ENCODE data around the gene SDK1. TPM values are rescaled to one million over a fixed set of nuclear protein-coding genes. Genes with fewer than 3 reads are reported as not detected.

The SDK1 gene
- total and polyA plus RNA-seq, 2 of the 8 experiments (the other 6 are each of a cell fraction or from before 2014, with no cell fraction given): 3.3 to 7.2 TPM

DNA sequence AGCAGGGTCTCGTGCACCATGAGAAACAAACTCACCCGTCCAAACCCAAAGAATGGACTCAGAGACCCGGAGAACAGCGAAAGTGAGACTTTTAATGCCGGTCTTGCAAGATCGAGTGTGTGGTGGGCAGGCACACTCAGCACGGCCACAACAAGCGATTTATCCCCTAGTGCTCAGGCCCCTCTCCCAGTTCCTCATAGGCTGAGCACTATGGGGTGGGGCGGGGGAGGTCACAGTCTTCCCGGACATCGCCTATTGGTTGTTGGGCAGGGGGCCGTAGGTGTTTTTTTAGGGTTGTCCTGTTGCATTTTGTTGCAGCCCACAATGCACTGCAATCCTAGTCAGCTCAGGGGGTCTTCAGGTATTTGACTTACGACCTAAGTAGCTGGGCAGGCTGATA is 772.7 kb downstream of the SDK1 start:
- TF ChIP-seq, protein P1, sequence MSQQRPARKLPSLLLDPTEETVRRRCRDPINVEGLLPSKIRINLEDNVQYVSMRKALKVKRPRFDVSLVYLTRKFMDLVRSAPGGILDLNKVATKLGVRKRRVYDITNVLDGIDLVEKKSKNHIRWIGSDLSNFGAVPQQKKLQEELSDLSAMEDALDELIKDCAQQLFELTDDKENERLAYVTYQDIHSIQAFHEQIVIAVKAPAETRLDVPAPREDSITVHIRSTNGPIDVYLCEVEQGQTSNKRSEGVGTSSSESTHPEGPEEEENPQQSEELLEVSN (IDR thresholded peaks at IDR 0.05): no peak
- no peak for TF ChIP-seq RBBP5 (IDR thresholded peaks at IDR 0.05; ENCODE audit: borderline replicate concordance, low read depth, low read length)
- TF ChIP-seq JUN (IDR thresholded peaks at IDR 0.05; ENCODE audit: low read depth, low read length): no peak
- TF ChIP-seq SIN3A (conservative IDR thresholded peaks at IDR 0.05 in 1 of 2, IDR thresholded peaks at IDR 0.05 in 1 of 2; ENCODE audit: low read depth in 1 of 2, low read length in 2 of 2): no peak
- no peak for TF ChIP-seq KDM1A (IDR thresholded peaks at IDR 0.05; ENCODE audit: borderline replicate concordance, low read length)
- TF ChIP-seq BRCA1 (IDR thresholded peaks at IDR 0.05; ENCODE audit: low read depth, low read length): no peak
- TF ChIP-seq NANOG (IDR thresholded peaks at IDR 0.05; ENCODE audit: insufficient read depth, low read depth, low read length, poor library complexity, severe bottlenecking): no peak
- no peak for TF ChIP-seq CHD1 (IDR thresholded peaks at IDR 0.05; ENCODE audit: low read depth, low read length)
- no peak for TF ChIP-seq SRF (IDR thresholded peaks at IDR 0.05; ENCODE audit: low read depth, low read length)
- TF ChIP-seq SIX5 (IDR thresholded peaks at IDR 0.05; ENCODE audit: low read depth, low read length): no peak
- TF ChIP-seq BCL11A (IDR thresholded peaks at IDR 0.05; ENCODE audit: low read depth in 2 of 2, low read length in 2 of 2): no peak
- no peak for TF ChIP-seq ASH2L (IDR thresholded peaks at IDR 0.05; ENCODE audit: low read length)
- TF ChIP-seq RXRA (IDR thresholded peaks at IDR 0.05; ENCODE audit: insufficient read depth, low read depth, low read length): no peak
- no peak for TF ChIP-seq CBX5 (IDR thresholded peaks at IDR 0.05; ENCODE audit: low read depth, low read length)
- no peak overlapping the region for H2BK5ac ChIP-seq (ENCODE audit: low read depth, low read length)
- ChIA-PET CTCF (ENCODE audit: partially characterized antibody) (interaction anchor here (1.2 kb wide), 1 partner anchor 30 kb away, joined by 3 read pairs; no protein-coding TSS in a partner anchor), POLR2A (ENCODE audit: partially characterized antibody) (no interaction called here)
- H3K36me3 ChIP-seq (ENCODE audit: control insufficient read depth in 2 of 4, insufficient read depth in 4 of 4, low read length in 3 of 4): no peaks in the 10 kb centered on the region
- H3K27ac ChIP-seq (ENCODE audit: low read depth, low read length): no peak overlapping the region
- H3K27me3 ChIP-seq (replicated peaks in 1 of 4; ENCODE audit: control insufficient read depth in 3 of 4, extremely low read depth in 1 of 4, insufficient read depth in 3 of 4, low read length in 3 of 4): no peaks in the 10 kb centered on the region
- H4K8ac ChIP-seq (ENCODE audit: extremely low read depth, insufficient read depth, low read length): no peak overlapping the region
- no peak overlapping the region for H2BK20ac ChIP-seq (ENCODE audit: low read length)
- H3K4ac ChIP-seq (replicated peaks; ENCODE audit: insufficient read length, low read depth, low read length): no peak overlapping the region
- WGBS, 2 experiments (ENCODE audit: extremely low coverage in 1 of 2, insufficient coverage in 1 of 2, insufficient read length in 1 of 2, insufficient replicate concordance in 2 of 2, low coverage in 1 of 2, low lambda C conversion rate in 2 of 2, missing lambda C conversion rate in 1 of 2): 81% methylated on average over 13 of the region's 13 CpGs; no CpG with 5 or more reads in 1 of the 2 experiments
- no peak overlapping the region for H2AFZ ChIP-seq (ENCODE audit: low read length)
- no peak overlapping the region for H2BK120ac ChIP-seq (replicated peaks; ENCODE audit: low read depth, low read length)
- H3K4me1 ChIP-seq (replicated peaks in 1 of 4; ENCODE audit: control insufficient read depth in 3 of 4, insufficient read depth in 4 of 4, low read length in 3 of 4): no peaks in the 10 kb centered on the region; a peak in 1 of 7 replicates
- H4K91ac ChIP-seq (replicated peaks; ENCODE audit: insufficient read length, low read length): no peak overlapping the region
- DNase-seq (ENCODE audit: low read depth in 1 of 2, low spot score in 2 of 2): peak in 1 of 2 experiments; percentile 43
- H3K9me3 ChIP-seq (ENCODE audit: insufficient read depth in 2 of 2, low read depth in 1 of 2, low read length in 1 of 2): no peaks in the 10 kb centered on the region; a peak in 1 of 4 replicates
- no peak for FAIRE-seq
- no peak overlapping the region for H3K14ac ChIP-seq (ENCODE audit: insufficient read length)
- H3K18ac ChIP-seq (ENCODE audit: extremely low read depth, low read length): no peak overlapping the region
- H3K4me2 ChIP-seq (ENCODE audit: insufficient read depth in 1 of 2, low read depth in 2 of 2, low read length in 2 of 2): no peak overlapping the region
- no peak overlapping the region for H3K56ac ChIP-seq (replicated peaks; ENCODE audit: insufficient read length, low read depth, low read length)
- no peak overlapping the region for H3K23ac ChIP-seq (ENCODE audit: insufficient read length)
- no peak overlapping the region for H2BK12ac ChIP-seq (ENCODE audit: low read depth, low read length)
- no peak overlapping the region for H3K4me3 ChIP-seq (ENCODE audit: extremely low read depth in 1 of 4, insufficient read depth in 2 of 4, low read depth in 3 of 4, low read length in 4 of 4)
- H4K20me1 ChIP-seq (replicated peaks in 1 of 2; ENCODE audit: control insufficient read depth in 1 of 2, insufficient read depth in 2 of 2, low read length in 2 of 2): no peaks in the 10 kb centered on the region
- H2BK15ac ChIP-seq (ENCODE audit: low read length): no peak overlapping the region
- no peak overlapping the region for H2AK5ac ChIP-seq (ENCODE audit: low read depth, low read length)
- H3K79me1 ChIP-seq (ENCODE audit: low read depth, low read length): no peaks in the 10 kb centered on the region
- H3K9ac ChIP-seq (replicated peaks in 1 of 4; ENCODE audit: extremely low read depth in 1 of 4, low read depth in 3 of 4, low read length in 3 of 4): no peak overlapping the region
- H4K5ac ChIP-seq (ENCODE audit: insufficient read length, low read depth, low read length): no peak overlapping the region
- H3K79me2 ChIP-seq (ENCODE audit: control insufficient read depth in 1 of 2, insufficient read depth in 2 of 2, low read length in 2 of 2): no peaks in the 10 kb centered on the region
- no peaks in the 10 kb centered on the region for H3K23me2 ChIP-seq (ENCODE audit: low read depth, low read length)
